Iris pigment epithelial cell (primary cell): Measurements from ENCODE around the gene IL22RA2.
A peak's percentile ranks its signal among the peaks of the same experiment; 100 is the strongest.
"Not testable (repeated sequence)": the region's sequence is repeated elsewhere in the genome, so short reads cannot be mapped to it uniquely, and the experiment has no call there.

Source experiments
- DNase-seq: peaks from one replicate; pipeline ENCODE4 v3.0.0-alpha.2; 2011; ENCODE audit warnings: low read depth

Gene IL22RA2, protein sequence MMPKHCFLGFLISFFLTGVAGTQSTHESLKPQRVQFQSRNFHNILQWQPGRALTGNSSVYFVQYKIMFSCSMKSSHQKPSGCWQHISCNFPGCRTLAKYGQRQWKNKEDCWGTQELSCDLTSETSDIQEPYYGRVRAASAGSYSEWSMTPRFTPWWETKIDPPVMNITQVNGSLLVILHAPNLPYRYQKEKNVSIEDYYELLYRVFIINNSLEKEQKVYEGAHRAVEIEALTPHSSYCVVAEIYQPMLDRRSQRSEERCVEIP

DNA sequence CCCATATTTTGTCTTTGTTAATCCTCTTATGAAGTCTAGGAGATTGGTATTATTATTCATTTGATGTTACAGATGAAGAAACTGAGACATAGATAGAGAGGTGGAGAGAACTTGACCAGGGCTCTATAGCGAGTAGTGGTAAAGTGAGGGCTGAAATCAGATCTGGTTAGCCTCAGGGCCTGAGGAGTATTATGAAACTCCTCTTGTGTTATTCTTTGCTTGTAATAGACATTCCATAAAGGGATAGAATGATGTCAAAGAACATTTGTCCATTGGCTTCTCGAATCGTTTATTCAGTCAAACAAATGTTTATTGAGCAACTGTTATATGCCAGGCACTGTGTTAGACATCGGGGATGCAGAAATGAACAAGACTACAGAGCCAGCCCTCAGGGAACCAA, at the start of gene IL22RA2:
Gene IL22RA2, minus strand, starts transcription at position 144 of the 400 bp plus-strand sequence. CDS start 11,895 bp downstream, outside the sequence.
- peak; percentile 11 for DNase-seq

DNA sequence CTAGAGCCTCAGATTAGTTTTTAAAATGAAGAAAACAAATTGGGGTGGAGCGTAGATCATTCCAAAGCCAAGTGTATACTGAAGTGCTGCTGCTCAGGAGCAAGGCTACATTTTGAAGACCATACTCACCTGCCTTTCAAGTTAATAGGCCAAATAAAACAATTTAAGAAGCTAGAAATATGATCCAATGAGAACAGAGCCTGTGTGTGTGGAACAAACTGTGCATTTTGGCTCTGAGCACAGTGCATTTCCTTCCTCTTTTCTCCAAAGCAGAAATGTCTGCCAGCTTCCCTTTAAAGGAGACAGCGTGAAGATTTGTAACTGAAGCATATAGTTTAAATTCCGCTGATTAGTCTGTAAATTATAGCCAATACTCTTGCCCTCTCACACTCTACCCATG, 48.9 kb upstream of the IL22RA2 start:
- no peak for DNase-seq

DNA sequence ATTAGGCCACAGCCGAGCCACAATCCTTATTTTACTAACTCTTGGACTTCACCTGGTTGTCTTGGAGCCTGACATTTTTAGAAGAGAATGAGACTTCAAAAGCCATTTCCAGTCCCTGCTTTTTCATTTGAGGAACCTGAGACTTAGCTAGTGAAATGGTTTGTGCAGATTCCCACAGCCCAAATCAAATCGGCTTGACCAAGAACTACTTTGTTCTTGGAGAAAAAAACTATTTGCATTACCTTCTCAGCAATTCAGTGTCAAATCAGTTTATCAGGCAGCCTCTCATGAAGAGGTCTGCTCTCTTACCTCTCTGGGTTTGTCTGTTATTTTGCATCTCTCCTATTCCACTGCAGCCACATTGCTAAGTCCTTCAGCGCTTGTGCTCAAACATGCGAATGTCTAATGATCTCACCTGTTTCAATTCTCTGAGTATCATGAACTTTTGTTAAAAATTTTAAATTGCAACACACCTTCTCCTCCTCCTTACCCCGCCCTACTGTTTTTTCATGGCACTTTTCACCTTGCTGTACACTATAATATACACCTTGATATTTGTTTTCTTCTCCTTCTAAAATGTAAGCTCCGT, 46.3 kb upstream of the IL22RA2 start:
- no peak for DNase-seq

DNA sequence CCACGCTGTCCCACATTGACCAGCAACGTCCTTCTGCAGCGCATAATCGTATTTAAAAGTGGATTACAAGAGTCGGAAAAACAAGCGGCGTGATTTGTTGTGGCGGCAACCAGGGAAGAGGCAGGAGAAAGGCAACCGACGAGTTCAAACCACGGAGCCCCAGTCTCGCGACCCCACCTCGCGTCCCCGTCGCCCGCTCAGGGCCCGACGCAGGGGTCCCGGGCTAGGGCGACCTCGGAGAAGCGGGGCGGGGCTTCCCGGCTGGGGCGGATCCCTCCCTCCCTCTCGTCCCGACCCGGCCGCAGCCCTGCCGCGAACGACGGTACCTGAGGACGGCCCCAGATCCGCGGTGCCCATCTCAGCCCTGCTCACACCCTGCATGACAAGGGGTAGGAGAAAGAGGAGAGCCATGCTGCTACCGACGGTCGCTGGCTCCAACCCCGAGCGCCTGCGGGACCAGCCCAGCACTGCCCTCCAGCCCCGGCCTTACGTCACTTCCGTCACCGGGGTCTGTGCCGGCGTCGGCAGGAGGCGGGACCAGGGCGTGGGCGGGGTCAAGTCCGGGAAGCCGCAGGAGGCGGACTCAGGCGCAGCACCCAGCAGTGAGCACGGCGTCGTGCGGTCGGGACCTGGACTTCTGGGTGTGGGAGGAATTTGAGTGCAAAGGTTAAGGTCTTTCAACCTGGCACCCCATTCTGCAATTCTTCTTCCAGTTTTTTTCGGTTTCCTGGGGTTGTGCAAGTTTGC, 45.6 kb upstream of the IL22RA2 start, which contains the start of gene IFNGR1:
Gene IFNGR1, minus strand, starts transcription at position 469 of the 747 bp plus-strand sequence. Its CDS starts 58 bp downstream, at position 411.
- peak; percentile 96 for DNase-seq

DNA sequence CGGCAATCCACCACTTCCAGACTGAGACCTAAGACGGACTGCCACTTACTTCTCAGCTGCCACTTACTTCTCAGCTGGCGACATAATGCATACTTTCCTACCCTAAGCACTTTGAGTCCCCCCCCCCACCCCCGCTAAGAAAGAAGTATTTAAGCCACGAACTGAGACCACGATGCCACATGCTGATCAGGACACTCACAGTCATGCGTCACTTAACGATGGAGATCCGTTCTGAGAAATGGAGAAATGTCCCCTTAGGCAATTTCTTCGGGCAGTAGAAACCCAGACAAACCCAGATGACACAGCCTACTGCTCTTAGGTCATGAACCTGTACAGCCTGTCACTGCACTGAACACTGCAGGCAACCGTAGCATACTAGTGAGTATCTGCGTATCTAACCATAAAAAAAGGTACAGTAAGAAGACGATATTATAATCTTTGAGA, 45.1 kb upstream of the IL22RA2 start:
- peak; percentile 55 for DNase-seq

DNA sequence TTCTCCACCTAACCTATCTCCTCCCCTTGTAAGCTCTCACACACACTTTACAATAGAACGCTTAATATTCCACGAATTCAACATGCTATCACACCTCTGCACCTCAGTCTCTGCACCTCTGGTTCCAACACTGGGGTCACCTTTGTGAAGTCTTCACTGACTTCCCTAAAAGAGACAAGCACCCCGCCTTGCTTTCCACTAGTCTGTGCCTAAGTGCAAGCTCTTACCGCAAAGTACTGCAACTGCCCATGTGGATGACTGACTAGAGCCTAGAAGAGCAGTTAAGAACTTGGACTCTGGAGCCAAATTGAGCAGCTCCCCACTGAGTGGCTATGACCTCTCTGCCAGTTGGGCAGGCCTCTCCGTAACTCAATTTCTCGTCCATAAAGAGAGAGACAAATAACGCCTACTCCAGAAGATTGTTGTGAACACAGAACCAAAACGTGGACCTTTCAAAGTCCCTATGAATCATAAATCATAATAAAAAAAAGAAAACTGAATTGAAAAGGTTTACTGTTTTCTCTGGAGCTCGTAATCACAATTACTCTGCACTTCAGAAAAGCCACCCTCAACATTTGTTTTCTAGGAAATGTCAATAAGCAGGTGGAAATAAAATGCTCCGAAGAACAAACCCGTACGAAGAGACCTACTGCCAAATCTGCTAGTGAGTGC, 44.5 kb upstream of the IL22RA2 start:
- peak; percentile 52 for DNase-seq

DNA sequence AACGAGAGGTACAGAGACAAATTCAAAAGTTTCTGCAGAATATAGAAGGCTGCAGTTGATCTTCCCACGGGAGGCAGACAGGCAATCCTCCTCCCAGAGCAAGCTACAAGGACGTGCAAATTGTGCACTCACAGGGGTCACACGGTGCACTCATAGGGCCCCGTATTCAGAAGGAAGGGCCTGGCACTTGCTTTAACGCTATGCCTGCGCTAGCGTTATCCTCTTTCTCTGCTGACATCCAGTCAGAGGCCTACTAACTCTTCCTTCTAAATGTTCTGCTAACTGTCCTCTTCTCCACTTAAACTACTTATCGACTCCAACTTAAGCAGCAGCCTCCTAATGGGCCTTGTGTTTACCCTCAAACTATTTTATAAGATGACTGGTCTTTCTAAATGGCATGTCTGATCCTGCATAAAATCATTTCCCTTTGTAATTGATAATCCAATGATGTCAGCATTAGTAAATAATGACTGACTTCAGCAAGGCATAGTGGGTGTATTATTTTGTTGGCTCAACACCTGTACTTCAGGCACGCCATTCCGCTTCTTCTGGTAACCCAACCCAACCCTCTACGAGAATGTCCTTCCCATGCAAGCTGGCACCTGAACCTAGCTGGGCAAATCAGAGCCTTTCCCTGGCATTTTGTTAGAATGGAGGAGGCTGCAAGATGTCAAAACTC, 43.6 kb upstream of the IL22RA2 start:
- DNase-seq: no peak

DNA sequence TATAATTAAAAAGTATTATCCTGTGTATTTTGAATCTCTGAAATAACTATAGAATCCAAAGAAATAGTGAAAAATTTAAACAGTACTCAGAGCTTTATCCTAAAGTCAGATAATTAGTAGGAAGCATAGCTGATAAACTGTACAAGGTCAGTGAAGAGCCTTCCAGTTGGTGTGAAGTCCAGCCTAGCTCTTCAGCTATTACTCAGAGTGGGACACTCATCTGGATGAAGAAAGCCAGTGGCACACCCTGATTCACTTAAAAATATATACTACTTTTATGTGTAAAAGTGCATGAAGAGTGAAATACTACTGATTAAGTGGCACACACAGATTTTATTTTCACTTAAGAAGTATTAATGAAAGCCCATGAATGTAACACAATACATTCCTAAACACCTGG, 42.7 kb upstream of the IL22RA2 start:
- DNase-seq: peak; percentile 45

DNA sequence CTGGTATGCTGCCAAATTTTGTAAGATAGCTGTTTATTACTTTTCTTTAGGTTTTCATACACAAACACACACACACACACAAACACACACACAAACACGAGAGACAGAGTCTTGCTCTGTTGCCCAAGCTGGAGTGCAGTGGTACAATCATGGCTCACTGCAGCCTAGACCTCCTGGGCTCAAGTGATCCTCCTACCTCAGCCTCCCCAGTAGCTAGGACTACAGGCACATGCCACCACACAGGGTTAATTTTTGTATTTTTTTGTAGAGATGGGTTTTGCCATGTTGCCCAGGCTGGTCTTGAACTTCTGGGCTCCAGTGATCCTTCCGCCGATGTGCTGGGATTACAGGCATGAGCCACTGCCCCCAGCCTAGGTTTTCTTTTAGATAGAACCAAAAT, 42.2 kb upstream of the IL22RA2 start:
- DNase-seq: not testable (repeated sequence)

DNA sequence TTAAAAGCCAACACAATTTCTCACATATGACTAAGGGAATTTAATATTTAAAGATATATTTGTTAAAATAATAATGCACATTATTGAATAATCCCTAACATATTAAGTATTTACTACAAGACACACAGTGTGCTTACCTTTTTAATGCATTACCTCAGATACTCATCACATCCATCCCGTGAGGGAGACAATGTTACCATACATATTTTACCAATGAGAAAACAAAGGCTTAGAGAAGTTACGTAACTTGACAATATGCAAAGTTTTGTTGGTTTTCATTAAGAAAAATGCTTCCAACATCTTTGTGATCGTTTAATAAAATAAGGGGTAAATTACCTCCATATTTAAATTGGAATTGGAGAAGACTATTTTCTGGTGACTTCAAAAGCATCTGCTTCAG, 41.5 kb upstream of the IL22RA2 start:
- DNase-seq: no peak

DNA sequence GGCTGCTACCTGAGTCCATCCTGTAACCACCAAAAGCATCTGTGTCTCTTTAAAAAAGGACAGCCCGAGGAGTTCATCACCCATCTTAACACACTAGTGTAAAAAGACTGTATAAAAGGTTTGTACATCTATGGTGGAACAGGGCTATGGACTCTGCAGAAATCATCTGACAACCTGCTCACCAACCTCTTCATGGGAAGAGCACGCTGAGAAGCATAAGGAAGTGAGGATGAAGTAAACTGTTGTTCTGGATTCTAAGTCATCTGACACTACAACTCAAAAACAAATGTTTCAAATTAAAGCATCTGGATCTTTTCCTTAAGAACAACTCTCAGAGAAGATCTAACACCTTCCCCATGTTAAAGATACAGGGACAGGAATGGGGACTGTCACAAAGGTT, 40.4 kb upstream of the IL22RA2 start:
- DNase-seq: no peak

DNA sequence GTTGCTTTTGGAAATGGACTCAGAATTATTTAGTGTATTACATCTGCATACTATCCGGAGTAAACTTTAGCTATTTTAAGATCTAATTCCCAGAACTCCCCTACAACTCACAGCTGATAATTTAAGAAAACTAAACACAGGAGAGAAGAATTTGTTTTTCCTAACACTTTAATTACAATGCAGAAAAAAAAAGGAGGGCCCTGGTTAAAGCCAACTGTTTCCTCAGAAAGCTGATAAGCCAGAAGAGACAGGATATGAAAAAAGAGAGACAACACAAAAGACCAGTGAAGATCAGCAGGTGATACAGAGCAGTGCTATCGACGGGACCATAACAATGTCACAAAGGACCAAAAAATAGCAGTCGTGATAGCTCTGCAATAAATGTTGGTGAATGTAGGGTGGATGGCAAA, 39.9 kb upstream of the IL22RA2 start:
- no peak for DNase-seq

DNA sequence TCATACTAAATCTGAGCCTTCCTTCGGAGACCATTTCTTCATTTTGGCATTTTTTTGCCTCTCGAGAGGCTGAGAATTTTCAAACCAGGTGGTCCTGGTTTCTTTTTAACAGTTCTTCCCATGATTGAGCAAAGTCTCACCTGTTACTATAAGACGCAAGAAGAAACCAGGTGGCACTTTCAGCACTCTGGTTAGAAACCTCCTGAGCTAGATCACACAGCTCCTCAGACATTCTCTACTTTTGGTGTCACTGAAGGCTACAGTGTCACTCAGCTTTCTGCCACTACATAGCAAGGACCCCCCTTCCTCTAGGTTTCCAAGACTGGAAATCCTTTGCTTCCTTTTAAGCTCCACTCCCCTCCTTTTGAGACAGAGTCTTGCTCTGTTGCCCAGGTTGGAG, 38.5 kb upstream of the IL22RA2 start:
- DNase-seq: no peak

DNA sequence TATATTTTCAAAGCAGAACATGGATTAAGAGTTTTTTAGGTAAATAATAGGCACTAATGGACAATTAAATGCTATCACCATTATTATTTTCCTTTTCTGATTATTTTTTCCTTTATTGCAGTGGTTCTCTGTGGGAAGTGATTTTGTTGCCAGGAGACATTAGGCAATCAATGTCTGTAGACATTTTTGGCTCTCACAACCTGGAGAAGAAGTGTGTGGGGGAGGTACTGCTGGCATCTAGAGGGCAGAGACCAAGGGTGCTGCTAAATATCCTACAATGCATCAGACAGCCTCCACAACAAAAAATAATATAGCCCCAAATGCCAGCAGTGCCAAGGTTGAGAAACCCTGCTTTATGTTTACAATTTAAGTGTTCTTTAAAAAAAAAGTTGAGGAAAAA, 37.5 kb upstream of the IL22RA2 start:
- DNase-seq: peak; percentile 68

DNA sequence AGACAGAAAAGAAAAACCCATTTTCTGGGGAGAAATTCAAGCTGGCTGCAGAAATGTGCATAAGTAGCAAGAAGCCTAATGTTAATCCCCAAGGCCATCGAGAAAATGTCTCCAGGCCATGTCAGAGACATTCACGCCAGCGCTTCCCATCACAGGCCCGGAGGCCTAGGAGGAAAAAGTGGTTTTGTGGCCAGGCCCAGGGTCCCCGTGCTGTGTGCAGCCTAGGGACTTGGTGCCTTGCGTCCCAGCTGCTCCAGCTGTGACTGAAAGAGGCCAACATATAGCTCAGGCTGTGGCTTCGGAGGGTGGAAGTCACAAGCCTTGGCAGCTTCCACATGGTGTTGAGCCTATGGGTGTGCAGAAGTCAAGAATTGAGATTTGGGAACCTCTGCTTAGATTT, 34.8 kb upstream of the IL22RA2 start:
- DNase-seq: no peak

DNA sequence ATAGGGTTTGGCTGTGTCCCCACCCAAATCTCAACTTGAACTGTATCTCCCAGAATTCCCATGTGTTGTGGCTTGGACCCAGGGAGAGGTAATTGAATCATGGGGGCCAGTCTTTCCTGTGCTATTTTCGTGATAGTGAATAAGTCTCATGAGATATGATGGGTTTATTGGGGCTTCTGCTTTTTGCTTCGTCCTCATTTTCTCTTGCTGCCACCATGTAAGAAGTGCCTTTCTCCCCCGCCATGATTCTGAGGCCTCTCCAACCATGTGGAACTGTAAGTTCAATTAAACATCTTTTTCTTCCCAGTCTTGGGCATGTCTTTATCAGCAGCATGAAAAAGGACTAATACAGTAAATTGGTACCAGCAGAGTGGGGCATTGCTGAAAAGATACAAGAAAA, 34.0 kb upstream of the IL22RA2 start:
- not testable (repeated sequence) for DNase-seq

DNA sequence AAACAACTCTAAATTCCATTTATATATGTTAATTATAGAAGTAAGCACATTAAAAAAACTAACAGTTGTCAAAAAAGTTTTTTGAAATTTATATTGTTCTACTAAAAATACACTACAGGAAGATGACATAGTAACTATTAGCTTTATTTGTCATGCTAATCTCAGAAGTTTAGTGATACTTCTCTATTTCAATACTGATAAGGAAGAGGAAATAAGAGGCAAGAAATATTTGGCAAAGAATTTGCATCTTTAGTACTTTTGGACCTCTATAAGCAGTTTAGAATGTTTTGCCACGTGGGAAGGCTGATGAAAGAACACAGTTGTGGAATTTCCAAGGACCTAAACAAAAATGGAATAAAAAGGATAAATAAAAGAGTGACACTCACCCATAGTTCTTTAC, 33.1 kb upstream of the IL22RA2 start:
- no peak for DNase-seq

DNA sequence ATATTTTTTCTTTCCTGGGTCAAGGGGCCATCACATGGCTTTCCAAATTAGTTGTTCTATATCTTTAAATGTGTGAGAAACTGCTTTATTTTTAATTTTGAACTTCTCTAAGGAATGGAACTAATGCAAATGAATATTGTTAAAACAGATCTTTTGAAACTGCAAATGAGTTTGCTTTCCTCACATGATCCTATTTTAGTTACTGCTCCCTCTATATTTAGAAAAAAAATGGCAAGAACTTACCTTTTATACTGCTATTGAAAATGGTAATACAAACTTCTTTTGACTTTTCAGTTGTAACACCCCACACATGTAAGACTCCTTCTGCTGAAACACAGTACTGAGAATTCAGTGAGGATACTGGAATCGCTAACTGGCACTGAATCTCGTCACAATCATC, 29.8 kb upstream of the IL22RA2 start:
- DNase-seq: no peak

DNA sequence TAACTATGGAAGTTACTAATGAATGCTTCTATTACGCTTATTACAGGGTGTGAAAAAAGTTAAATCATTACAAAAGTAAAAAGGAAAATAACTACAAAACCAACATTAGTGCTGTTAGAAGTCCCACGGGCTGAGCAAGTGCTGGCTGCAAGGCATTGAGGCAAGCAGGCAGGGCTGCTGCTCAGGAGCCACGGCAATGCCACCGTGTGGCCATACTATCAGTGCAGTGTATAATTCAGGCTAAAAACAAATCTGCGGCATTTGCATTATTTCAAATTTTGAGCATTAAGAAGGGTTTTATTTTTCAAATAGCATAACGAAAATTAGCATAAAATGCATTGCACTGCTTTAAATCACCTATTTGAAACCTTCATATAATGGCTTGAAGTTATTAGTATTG, 28.6 kb upstream of the IL22RA2 start:
- no peak for DNase-seq

DNA sequence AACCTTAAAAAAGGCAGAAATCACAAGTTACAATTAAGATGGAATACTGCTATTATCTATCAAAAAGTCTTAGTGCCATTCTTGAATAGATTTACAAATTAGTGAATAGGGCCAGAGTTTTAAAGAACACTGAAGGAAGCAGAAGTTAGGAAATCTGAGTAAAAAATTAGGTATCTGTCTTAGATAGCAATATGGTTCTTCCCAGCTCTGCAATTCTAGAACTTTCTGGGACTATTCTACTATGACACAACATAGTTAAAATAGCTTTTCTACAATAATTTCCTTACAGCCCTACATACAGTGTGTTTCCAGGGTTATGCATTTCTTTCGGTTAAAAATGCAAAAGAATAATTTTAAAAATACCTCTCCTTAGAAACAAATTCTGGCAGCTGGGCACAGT, 27.6 kb upstream of the IL22RA2 start:
- DNase-seq: no peak

DNA sequence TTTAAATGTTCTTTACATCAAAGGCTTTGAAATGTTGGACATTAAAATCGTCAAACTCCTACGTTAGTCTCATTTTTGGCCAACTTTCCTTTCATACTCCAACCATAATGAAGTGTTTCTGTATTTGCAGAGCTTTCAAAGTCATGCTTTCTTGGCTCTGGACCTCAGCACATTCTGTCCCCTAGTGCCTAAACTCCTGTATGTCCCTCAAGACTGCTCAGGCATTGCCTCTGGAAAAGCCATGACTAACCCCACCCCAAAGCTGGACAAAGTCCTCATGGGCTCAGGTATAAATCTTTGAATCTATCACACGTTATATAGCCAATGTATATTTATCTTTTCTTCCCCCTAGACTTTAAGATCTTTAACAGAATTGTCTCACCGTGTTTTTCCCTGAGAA, 26.8 kb upstream of the IL22RA2 start:
- DNase-seq: no peak
